Neural progenitor cell (in vitro differentiated cells): ENCODE results near the gene NUCB1. TPM values are rescaled to one million over a fixed set of nuclear protein-coding genes. Genes with fewer than 3 reads are reported as not detected.

Experiments used
- DNase-seq: peaks from one replicate; pipeline ENCODE4 v3.0.0-alpha.2; 2016; ENCODE audit warnings: low spot score
- H2AFZ ChIP-seq: fragments of 200-600 bp; sonication (generic); replicated peaks from 2 replicates; pipeline ENCODE4 v1.6.1; 2016; ENCODE audit warnings: antibody characterized with exemption
- H3F3A ChIP-seq: fragments of 200-600 bp; sonication (generic); 2 replicates; pipeline ENCODE4 v1.6.1; 2016; ENCODE audit warnings: antibody characterized with exemption, low read depth
- H3K27ac ChIP-seq: fragments of 200-600 bp; sonication (generic); 2 replicates; pipeline ENCODE4 v1.5.1; 2016; ENCODE audit warnings: mild to moderate bottlenecking
- H3K27me3 ChIP-seq: fragments of 200-600 bp; sonication (generic); 2 replicates; pipeline ENCODE4 v1.6.1; 2016; ENCODE audit warnings: mild to moderate bottlenecking, moderate library complexity
- H3K36me3 ChIP-seq: fragments of 200-600 bp; sonication (generic); 2 replicates; pipeline ENCODE4 v1.5.1; 2016
- H3K4me1 ChIP-seq: fragments of 200-600 bp; sonication (generic); 2 replicates; pipeline ENCODE4 v1.6.1; 2016; ENCODE audit warnings: mixed run types
- H3K4me2 ChIP-seq: fragments of 200-600 bp; sonication (generic); 2 replicates; pipeline ENCODE4 v1.6.1; 2016
- H3K4me3 ChIP-seq: fragments of 200-600 bp; sonication (generic); 2 replicates; pipeline ENCODE4 v1.5.1; 2016
- H3K79me2 ChIP-seq: fragments of 200-600 bp; sonication (generic); 2 replicates; pipeline ENCODE4 v1.6.1; 2016; ENCODE audit warnings: low read depth
- H3K9ac ChIP-seq: fragments of 200-600 bp; sonication (generic); 2 replicates; pipeline ENCODE4 v1.6.1; 2016
- H3K9me3 ChIP-seq: fragments of 200-600 bp; sonication (generic); 2 replicates; pipeline ENCODE4 v1.5.1; 2016; ENCODE audit warnings: low read depth
- H4K20me1 ChIP-seq: fragments of 200-600 bp; sonication (generic); 2 replicates; pipeline ENCODE4 v1.6.1; 2016; ENCODE audit warnings: low read depth
- H3K27ac Mint-ChIP-seq: 3 replicates; pipeline ENCODE4 v1.8.0; 2021; ENCODE audit warnings: mixed read lengths
- H3K27me3 Mint-ChIP-seq: 2 replicates; pipeline ENCODE4 v1.8.0; 2022; ENCODE audit warnings: low read depth, mild to moderate bottlenecking, inconsistent platforms, moderate library complexity, mixed read lengths; ENCODE audit not compliant: insufficient read depth
- H3K36me3 Mint-ChIP-seq: 3 replicates; pipeline ENCODE4 v1.8.0; 2021; ENCODE audit warnings: mixed read lengths
- H3K4me1 Mint-ChIP-seq: 3 replicates; pipeline ENCODE4 v1.8.0; 2021; ENCODE audit warnings: mixed read lengths
- H3K4me3 Mint-ChIP-seq: 3 replicates; pipeline ENCODE4 v1.8.0; 2021; ENCODE audit warnings: mild to moderate bottlenecking, moderate library complexity, mixed read lengths
- H3K9me3 Mint-ChIP-seq: 3 replicates; pipeline ENCODE4 v1.8.0; 2020; ENCODE audit warnings: mixed read lengths
- EZH2 ChIP-seq: fragments of 200-600 bp; sonication (generic); IDR thresholded peaks from 2 replicates; pipeline ENCODE4 v1.6.1; 2017; ENCODE audit warnings: antibody characterized with exemption, mild to moderate bottlenecking, moderate library complexity
- EZH2phosphoT487 ChIP-seq: fragments of 200-600 bp; sonication (generic); IDR thresholded peaks from 2 replicates; pipeline ENCODE4 v1.6.1; 2017; ENCODE audit warnings: antibody characterized with exemption
- total RNA-seq: library from RNA; depleted of rRNA; stranded (reverse); fragments of >200 nt; gene quantifications from 2 replicates; pipeline ENCODE4 v1.2.3, GENCODE V29; 2015; ENCODE audit warnings: low replicate concordance
- TF ChIP-seq, protein P1 (sequence below): fragments of 200-600 bp; sonication (generic); IDR thresholded peaks from 2 replicates; pipeline ENCODE4 v1.5.1; 2017; ENCODE audit warnings: antibody characterized with exemption, mild to moderate bottlenecking

NUCB1 gene
- total RNA-seq, 1 donor from 2014 or later: 73.5 TPM

DNA sequence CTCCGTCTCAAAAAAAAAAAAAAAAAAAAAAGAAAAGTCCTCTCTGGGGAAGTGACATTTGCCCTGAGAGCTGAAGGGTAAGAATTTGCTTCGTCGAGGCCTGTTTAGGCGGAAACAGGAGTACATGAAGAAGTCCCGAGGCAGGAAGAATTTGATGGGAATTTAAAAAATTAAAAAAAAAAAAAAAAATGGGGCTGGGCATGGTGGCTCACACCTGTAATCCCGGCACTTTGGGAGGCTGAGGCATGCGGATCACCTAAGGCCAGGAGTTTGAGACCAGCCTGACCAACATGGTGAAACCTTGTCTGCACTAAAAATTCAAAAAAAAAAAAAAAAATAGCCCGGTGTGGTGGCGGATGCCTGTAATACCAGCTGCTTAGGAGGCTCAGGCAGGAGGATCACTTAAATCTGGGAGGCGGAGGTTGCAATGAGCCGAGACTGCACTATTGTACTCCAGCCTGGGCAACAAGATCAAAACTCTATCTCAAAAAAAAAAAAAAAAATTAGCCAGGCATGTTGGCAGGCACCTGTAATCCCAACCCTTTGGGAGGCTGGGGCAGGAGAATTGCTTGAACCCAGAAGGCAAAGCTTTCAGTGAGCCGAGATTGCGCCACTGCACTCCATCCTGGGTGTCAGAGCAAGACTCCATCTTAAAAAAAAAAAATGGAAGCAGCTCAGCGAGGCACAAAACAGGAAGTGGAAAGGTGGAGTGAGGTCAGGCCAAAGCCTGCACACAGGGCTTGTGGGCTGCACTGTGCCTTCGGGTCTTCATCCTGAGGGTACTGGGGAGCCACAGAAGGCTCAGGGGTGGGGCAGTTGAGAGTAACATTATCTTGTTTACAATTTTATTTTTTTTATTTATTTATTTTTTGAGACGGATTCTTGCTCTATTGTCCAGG is 59.5 kb downstream of the NUCB1 start:
- Mint-ChIP-seq H3K9me3 (no peaks in the 10 kb centered on the region), H3K27me3 (peaks cover 5% of the 10 kb centered on the region), H3K36me3 (peaks cover 9% of the 10 kb centered on the region), H3K27ac (no peak overlapping the region), H3K4me3 (no peak overlapping the region), H3K4me1 (peaks cover 31% of the 10 kb centered on the region)
- Histone ChIP-seq H3K79me2 (peaks cover 24% of the 10 kb centered on the region), H4K20me1 (no peaks in the 10 kb centered on the region), H2AFZ (no peak overlapping the region), H3K4me2 (no peak overlapping the region), H3K9ac (no peak overlapping the region), H3K27me3 (no peaks in the 10 kb centered on the region), H3F3A (peaks cover 34% of the 10 kb centered on the region), H3K4me1 (peaks cover 22% of the 10 kb centered on the region), H3K27ac (no peak overlapping the region), H3K36me3 (peaks cover 3% of the 10 kb centered on the region), H3K9me3 (no peaks in the 10 kb centered on the region), H3K4me3 (no peak overlapping the region)
- DNase-seq: no peak
- TF ChIP-seq EZH2: no peak
- no peak for TF ChIP-seq EZH2phosphoT487
- TF ChIP-seq, protein P1, sequence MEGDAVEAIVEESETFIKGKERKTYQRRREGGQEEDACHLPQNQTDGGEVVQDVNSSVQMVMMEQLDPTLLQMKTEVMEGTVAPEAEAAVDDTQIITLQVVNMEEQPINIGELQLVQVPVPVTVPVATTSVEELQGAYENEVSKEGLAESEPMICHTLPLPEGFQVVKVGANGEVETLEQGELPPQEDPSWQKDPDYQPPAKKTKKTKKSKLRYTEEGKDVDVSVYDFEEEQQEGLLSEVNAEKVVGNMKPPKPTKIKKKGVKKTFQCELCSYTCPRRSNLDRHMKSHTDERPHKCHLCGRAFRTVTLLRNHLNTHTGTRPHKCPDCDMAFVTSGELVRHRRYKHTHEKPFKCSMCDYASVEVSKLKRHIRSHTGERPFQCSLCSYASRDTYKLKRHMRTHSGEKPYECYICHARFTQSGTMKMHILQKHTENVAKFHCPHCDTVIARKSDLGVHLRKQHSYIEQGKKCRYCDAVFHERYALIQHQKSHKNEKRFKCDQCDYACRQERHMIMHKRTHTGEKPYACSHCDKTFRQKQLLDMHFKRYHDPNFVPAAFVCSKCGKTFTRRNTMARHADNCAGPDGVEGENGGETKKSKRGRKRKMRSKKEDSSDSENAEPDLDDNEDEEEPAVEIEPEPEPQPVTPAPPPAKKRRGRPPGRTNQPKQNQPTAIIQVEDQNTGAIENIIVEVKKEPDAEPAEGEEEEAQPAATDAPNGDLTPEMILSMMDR: no peak

GRCh38 chr19:48961051-48961649 is 61.0 kb downstream of the NUCB1 start:
- Histone ChIP-seq H3K4me2 (no peak overlapping the region), H3K9me3 (no peaks in the 10 kb centered on the region), H2AFZ (no peak overlapping the region), H4K20me1 (peaks cover 3% of the 10 kb centered on the region), H3K4me3 (no peak overlapping the region), H3K27me3 (no peaks in the 10 kb centered on the region), H3K27ac (no peak overlapping the region), H3K36me3 (peaks cover 3% of the 10 kb centered on the region), H3K4me1 (peaks cover 18% of the 10 kb centered on the region), H3K79me2 (peaks cover 22% of the 10 kb centered on the region), H3K9ac (no peak overlapping the region), H3F3A (peaks cover 37% of the 10 kb centered on the region)
- H3K4me3 Mint-ChIP-seq: peak overlapping the region; percentile 27
- no peaks in the 10 kb centered on the region for H3K9me3 Mint-ChIP-seq
- peak overlapping the region; percentile 54 for H3K27ac Mint-ChIP-seq
- no peak for DNase-seq
- H3K36me3 Mint-ChIP-seq: peaks cover 9% of the 10 kb centered on the region
- H3K27me3 Mint-ChIP-seq: peaks cover 10% of the 10 kb centered on the region
- TF ChIP-seq, protein P1: no peak
- TF ChIP-seq EZH2phosphoT487: no peak
- no peak for TF ChIP-seq EZH2
- H3K4me1 Mint-ChIP-seq: peaks cover 34% of the 10 kb centered on the region

DNA sequence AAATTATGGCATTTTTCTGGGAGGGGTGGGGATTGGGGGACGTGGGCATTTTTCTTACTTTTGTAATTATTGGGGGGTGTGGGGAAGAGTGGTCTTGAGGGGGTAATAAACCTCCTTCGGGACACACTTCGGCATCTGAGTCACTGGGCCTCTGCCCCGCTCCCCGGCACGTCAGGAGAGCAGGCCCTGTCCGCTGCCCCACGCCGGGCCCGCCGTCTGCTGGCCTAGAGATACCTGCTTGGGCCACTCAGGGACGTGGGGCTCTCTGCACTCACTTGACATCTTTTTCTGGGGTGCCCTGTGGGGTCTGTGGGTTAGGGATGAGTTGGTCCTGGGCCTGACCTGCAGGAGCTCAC is 61.5 kb downstream of the NUCB1 start:
- no peak overlapping the region for H2AFZ ChIP-seq
- TF ChIP-seq EZH2: no peak
- TF ChIP-seq, protein P1: no peak
- H3K36me3 ChIP-seq: peaks cover 8% of the 10 kb centered on the region
- H3K4me3 ChIP-seq: no peak overlapping the region
- no peak overlapping the region for H3K9ac ChIP-seq
- no peak for DNase-seq
- Mint-ChIP-seq H3K4me3 (no peak overlapping the region), H3K27me3 (peaks cover 10% of the 10 kb centered on the region), H3K9me3 (no peaks in the 10 kb centered on the region), H3K27ac (peak overlapping the region; percentile 25), H3K4me1 (peaks cover 39% of the 10 kb centered on the region), H3K36me3 (peaks cover 13% of the 10 kb centered on the region)
- H3K9me3 ChIP-seq: no peaks in the 10 kb centered on the region
- H3K4me2 ChIP-seq: no peak overlapping the region
- H3K27me3 ChIP-seq: no peaks in the 10 kb centered on the region
- peaks cover 42% of the 10 kb centered on the region for H3F3A ChIP-seq
- H4K20me1 ChIP-seq: peaks cover 8% of the 10 kb centered on the region
- H3K27ac ChIP-seq: peak overlapping the region; percentile 85
- H3K79me2 ChIP-seq: peaks cover 23% of the 10 kb centered on the region
- H3K4me1 ChIP-seq: peaks cover 24% of the 10 kb centered on the region
